ENCODE data around the gene COLEC11. TPM values are rescaled to one million over a fixed set of nuclear protein-coding genes. Genes with fewer than 3 reads are reported as not detected.

Gene COLEC11
- total and polyA plus RNA-seq, 2 experiments from 2014 or later, result 1.3 to 1.5 TPM

GRCh38 chr2:3639653-3640052 lies 44.7 kb downstream of the COLEC11 start:
- no peak for TF ChIP-seq CREB1 (CRISPR knock-in tag; IDR thresholded peaks at IDR 0.05; ENCODE audit: low read depth)
- DNase-seq (ENCODE audit: low spot score) (no peak), ATAC-seq (no peak)
- Histone ChIP-seq H3K79me2 (replicated peaks; ENCODE audit: insufficient read depth) (no peaks in the 10 kb centered on the region), H3K4me2 (no peak overlapping the region), H3F3A (replicated peaks; ENCODE audit: low read depth) (no peaks in the 10 kb centered on the region), H3K27me3 (ENCODE audit: insufficient read depth) (no peaks in the 10 kb centered on the region), H3K36me3 (ENCODE audit: insufficient read depth) (no peaks in the 10 kb centered on the region), H3K27ac (ENCODE audit: low read depth) (no peak overlapping the region), H3K4me3 (no peak overlapping the region), H4K20me1 (replicated peaks; ENCODE audit: insufficient read depth) (no peaks in the 10 kb centered on the region), H3K4me1 (ENCODE audit: insufficient read depth) (no peaks in the 10 kb centered on the region), H2AFZ (no peak overlapping the region), H3K9me2 (ENCODE audit: insufficient read depth) (no peaks in the 10 kb centered on the region)
- H3K36me3 Mint-ChIP-seq (ENCODE audit: low read depth), result no peaks in the 10 kb centered on the region; the same call in 2 of the 3 replicates
- H3K9me3 Mint-ChIP-seq, result no peaks in the 10 kb centered on the region; the same call in 2 of the 3 replicates
- H3K27me3 Mint-ChIP-seq (ENCODE audit: insufficient read depth, low read depth, poor library complexity), result peaks cover 17% of the 10 kb centered on the region
- H3K4me3 Mint-ChIP-seq, result no peak overlapping the region
- no peaks in the 10 kb centered on the region for H3K4me1 Mint-ChIP-seq
- no peak overlapping the region for H3K27ac Mint-ChIP-seq

GRCh38 chr2:3641181-3641580 lies 46.3 kb downstream of the COLEC11 start:
- Histone ChIP-seq H3K4me1 (ENCODE audit: insufficient read depth) (no peaks in the 10 kb centered on the region), H3K4me3 (no peak overlapping the region), H3K79me2 (replicated peaks; ENCODE audit: insufficient read depth) (no peaks in the 10 kb centered on the region), H2AFZ (no peak overlapping the region), H3K27me3 (ENCODE audit: insufficient read depth) (no peaks in the 10 kb centered on the region), H3K9me2 (ENCODE audit: insufficient read depth) (no peaks in the 10 kb centered on the region), H3K4me2 (no peak overlapping the region), H4K20me1 (replicated peaks; ENCODE audit: insufficient read depth) (no peaks in the 10 kb centered on the region), H3F3A (replicated peaks; ENCODE audit: low read depth) (no peaks in the 10 kb centered on the region), H3K27ac (ENCODE audit: low read depth) (no peak overlapping the region), H3K36me3 (ENCODE audit: insufficient read depth) (no peaks in the 10 kb centered on the region)
- no peak for DNase-seq (ENCODE audit: low spot score)
- Mint-ChIP-seq H3K4me3 (no peak overlapping the region), H3K27me3 (ENCODE audit: insufficient read depth, low read depth, poor library complexity) (peaks cover 9% of the 10 kb centered on the region), H3K4me1 (no peaks in the 10 kb centered on the region), H3K36me3 (ENCODE audit: low read depth) (no peaks in the 10 kb centered on the region; the same call in 2 of the 3 replicates), H3K9me3 (no peaks in the 10 kb centered on the region; the same call in 2 of the 3 replicates), H3K27ac (no peak overlapping the region)
- TF ChIP-seq ZNF462 (CRISPR knock-in tag; IDR thresholded peaks at IDR 0.05) (no peak), ZNF331 (CRISPR knock-in tag; IDR thresholded peaks at IDR 0.05; ENCODE audit: low read depth) (no peak), ZNF114 (CRISPR knock-in tag; IDR thresholded peaks at IDR 0.05) (no peak)
- ATAC-seq, result no peak

Data from GM23338 (cell line).